PFSK-1 (cell line): ENCODE results near the gene C3orf52.

Experiments
- FOXP2 ChIP-seq: optimal IDR thresholded peaks from 2 replicates; pipeline ENCODE3; 2011; ENCODE audit warnings: borderline replicate concordance, control low read depth, inconsistent platforms; ENCODE audit not compliant: insufficient read depth; ENCODE audit errors: extremely low read length, extremely low read depth
- POLR2AphosphoS5 ChIP-seq: IDR thresholded peaks from 2 replicates; pipeline ENCODE4 v1.6.1; 2012; ENCODE audit warnings: low read depth, mild to moderate bottlenecking, control low read depth, low read length, moderate library complexity
- REST ChIP-seq, 2 experiments: IDR thresholded peaks; 2 replicates each; pipeline versions ENCODE4 v1.6.1 to v1.8.0; 2011 to 2012; ENCODE audit warnings: low read depth in 2 of 2, low read length in 2 of 2, control low read depth in 1 of 2, inconsistent platforms in 1 of 2, mild to moderate bottlenecking in 1 of 2, moderate library complexity in 1 of 2; ENCODE audit not compliant: insufficient read depth in 1 of 2
- SIN3A ChIP-seq: IDR thresholded peaks from 2 replicates; pipeline ENCODE4 v1.6.1; 2012; ENCODE audit warnings: mild to moderate bottlenecking, low read length, moderate library complexity, borderline replicate concordance; ENCODE audit not compliant: insufficient read depth
- TAF1 ChIP-seq: IDR thresholded peaks from 2 replicates; pipeline ENCODE4 v1.6.1; 2012; ENCODE audit warnings: low read length, control low read depth, borderline replicate concordance; ENCODE audit not compliant: insufficient read depth

Gene C3orf52

GRCh38 chr3:112086875-112087524, 811 bp downstream of the C3orf52 start:
- TF ChIP-seq FOXP2: no peak
- no peak for TF ChIP-seq SIN3A
- no peak for TF ChIP-seq REST (IDR thresholded peaks at IDR 0.05; ENCODE audit: insufficient read depth in 1 of 2, low read depth in 2 of 2, low read length in 2 of 2)
- TF ChIP-seq TAF1: no peak
- TF ChIP-seq POLR2AphosphoS5: no peak

GRCh38 chr3:112087746-112088145, 1.6 kb downstream of the C3orf52 start:
- TF ChIP-seq REST (IDR thresholded peaks at IDR 0.05; ENCODE audit: insufficient read depth in 1 of 2, low read depth in 2 of 2, low read length in 2 of 2) (no peak), SIN3A (no peak), POLR2AphosphoS5 (no peak), TAF1 (no peak), FOXP2 (no peak)

- TF ChIP-seq POLR2AphosphoS5 (no peak), FOXP2 (no peak), SIN3A (no peak), REST (IDR thresholded peaks at IDR 0.05; ENCODE audit: insufficient read depth in 1 of 2, low read depth in 2 of 2, low read length in 2 of 2) (no peak), TAF1 (no peak)
Measured at GRCh38 chr3:112088944-112089343, 2.8 kb downstream of the C3orf52 start.

- TF ChIP-seq POLR2AphosphoS5: no peak
- TF ChIP-seq FOXP2: no peak
- no peak for TF ChIP-seq REST (IDR thresholded peaks at IDR 0.05; ENCODE audit: insufficient read depth in 1 of 2, low read depth in 2 of 2, low read length in 2 of 2)
- TF ChIP-seq SIN3A: no peak
- TF ChIP-seq TAF1: no peak
Measured at GRCh38 chr3:112089956-112090886, 4.0 kb downstream of the C3orf52 start.
